CD8-positive, alpha-beta memory T cell (primary cell): ENCODE data around the gene CACNA2D1. TPM values are rescaled to one million over a fixed set of nuclear protein-coding genes. Genes with fewer than 3 reads are reported as not detected.

Source experiments
- CTCF ChIA-PET: fragments of 350-600 bp; sonication (Branson Sonifier 250); formaldehyde crosslinking; loops from one replicate; lab custom pipeline; 2021; ENCODE audit warnings: antibody characterized with exemption; lab: Charles Lee
- POLR2A ChIA-PET: fragments of 350-600 bp; sonication (Branson Sonifier 250); formaldehyde crosslinking; loops from one replicate; lab custom pipeline; 2021; ENCODE audit warnings: antibody characterized with exemption; lab: Charles Lee
- DNase-seq, 5 donors: peaks; one replicate each; pipeline versions ENCODE4 v3.0.0 to v3.0.0-alpha.2; 2020 to 2022; ENCODE audit warnings: mixed read lengths in 1 of 5
- H3K27ac ChIP-seq: one replicate; pipeline ENCODE4 v1.7.0; 2013; ENCODE audit warnings: low read depth, mild to moderate bottlenecking, low read length, moderate library complexity
- H3K27me3 ChIP-seq: 2 replicates; pipeline ENCODE4 v1.7.0; 2013; ENCODE audit warnings: low read length, mild to moderate bottlenecking; ENCODE audit not compliant: insufficient read depth, poor library complexity, severe bottlenecking
- H3K36me3 ChIP-seq: 2 replicates; pipeline ENCODE4 v1.7.0; 2013; ENCODE audit warnings: mild to moderate bottlenecking, low read length, moderate library complexity; ENCODE audit not compliant: insufficient read depth
- H3K4me1 ChIP-seq: 2 replicates; pipeline ENCODE4 v1.7.0; 2013; ENCODE audit warnings: mild to moderate bottlenecking, low read length, moderate library complexity; ENCODE audit not compliant: insufficient read depth
- H3K4me3 ChIP-seq: 2 replicates; pipeline ENCODE4 v1.7.0; 2013; ENCODE audit warnings: mild to moderate bottlenecking, low read length
- H3K9me3 ChIP-seq: 2 replicates; pipeline ENCODE4 v1.7.0; 2013; ENCODE audit warnings: mild to moderate bottlenecking, low read length
- H3K27ac Mint-ChIP-seq, 8 donors: one replicate each; pipeline ENCODE4 v1.8.0; 2020 to 2021; ENCODE audit warnings: mixed read lengths in 8 of 8, mild to moderate bottlenecking in 6 of 8, inconsistent platforms in 3 of 8, moderate library complexity in 3 of 8
- H3K27me3 Mint-ChIP-seq, 2 donors: one replicate each; pipeline ENCODE4 v1.8.0; 2020 to 2021; ENCODE audit warnings: mixed read lengths in 2 of 2, mild to moderate bottlenecking in 1 of 2, moderate library complexity in 1 of 2
- H3K36me3 Mint-ChIP-seq, 3 donors: one replicate each; pipeline ENCODE4 v1.8.0; 2020 to 2021; ENCODE audit warnings: mixed read lengths in 3 of 3, inconsistent platforms in 1 of 3, mild to moderate bottlenecking in 1 of 3
- H3K4me1 Mint-ChIP-seq, 3 donors: one replicate each; pipeline ENCODE4 v1.8.0; 2020 to 2021; ENCODE audit warnings: mixed read lengths in 3 of 3, inconsistent platforms in 1 of 3, mild to moderate bottlenecking in 1 of 3
- H3K4me3 Mint-ChIP-seq, 7 donors: one replicate each; pipeline ENCODE4 v1.8.0; 2020 to 2021; ENCODE audit warnings: mixed read lengths in 7 of 7, mild to moderate bottlenecking in 6 of 7, moderate library complexity in 4 of 7, inconsistent platforms in 2 of 7
- H3K9me3 Mint-ChIP-seq, 5 donors: one replicate each; pipeline ENCODE4 v1.8.0; 2020 to 2022; ENCODE audit warnings: mixed read lengths in 5 of 5, mild to moderate bottlenecking in 3 of 5, moderate library complexity in 2 of 5, inconsistent platforms in 1 of 5
- polyA plus RNA-seq: library from polyadenylated mRNA; unstranded; fragments of 300-500 nt; fragmentation: Illumina TruSeq; gene quantifications from one replicate; pipeline ENCODE4 v1.2.3, GENCODE V29; 2021
- total RNA-seq, 2 experiments: library from RNA; stranded (reverse); gene quantifications; one replicate each; pipeline ENCODE4 v1.2.3, GENCODE V29; 2021

Gene CACNA2D1
- total and polyA plus RNA-seq, 3 experiments from 2014 or later, result not detected

DNA sequence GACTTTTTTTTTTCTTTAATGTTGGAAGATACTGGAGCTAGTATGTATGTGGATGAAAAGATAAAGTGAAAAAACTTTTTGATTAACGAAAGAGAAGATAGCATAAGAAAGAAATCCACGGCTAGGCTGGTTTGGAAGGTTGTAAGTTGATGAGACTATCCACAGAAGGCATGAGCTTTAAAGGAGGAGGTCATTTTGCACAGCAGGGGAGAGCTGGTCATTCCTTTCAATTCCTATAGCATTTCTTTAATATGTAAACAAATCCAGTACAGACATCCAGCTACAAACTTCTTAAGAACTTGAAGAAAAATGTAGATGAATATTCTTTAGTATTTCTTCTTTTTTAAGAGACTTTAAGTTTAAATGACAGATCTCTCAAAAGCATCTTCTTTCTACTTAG, 281.3 kb downstream of the CACNA2D1 start:
- no peaks in the 10 kb centered on the region for H3K9me3 ChIP-seq
- no peak for DNase-seq
- Mint-ChIP-seq H3K9me3 (peaks cover 0 to 8% (median 2%) of the 10 kb centered on the region in 5 donors), H3K4me3 (no peak overlapping the region), H3K27me3 (no peaks in the 10 kb centered on the region), H3K36me3 (no peaks in the 10 kb centered on the region), H3K27ac (no peak overlapping the region), H3K4me1 (no peaks in the 10 kb centered on the region)
- ChIA-PET POLR2A (no interaction called here), CTCF (no interaction called here)
- H3K36me3 ChIP-seq, result no peaks in the 10 kb centered on the region
- H3K4me1 ChIP-seq, result no peaks in the 10 kb centered on the region
- H3K4me3 ChIP-seq, result no peak overlapping the region
- no peak overlapping the region for H3K27ac ChIP-seq
- H3K27me3 ChIP-seq, result no peaks in the 10 kb centered on the region

GRCh38 chr7:82158327-82158726, 285.2 kb downstream of the CACNA2D1 start:
- no peaks in the 10 kb centered on the region for H3K36me3 Mint-ChIP-seq
- no peak overlapping the region for H3K27ac Mint-ChIP-seq
- no peaks in the 10 kb centered on the region for H3K4me1 Mint-ChIP-seq
- DNase-seq, result no peak
- no peaks in the 10 kb centered on the region for H3K27me3 Mint-ChIP-seq
- H3K36me3 ChIP-seq, result no peaks in the 10 kb centered on the region
- H3K9me3 Mint-ChIP-seq, result peaks cover 0 to 8% (median 2%) of the 10 kb centered on the region in 5 donors
- H3K27ac ChIP-seq, result no peak overlapping the region
- no peaks in the 10 kb centered on the region for H3K9me3 ChIP-seq
- CTCF ChIA-PET, result no interaction called here
- H3K27me3 ChIP-seq, result no peaks in the 10 kb centered on the region
- POLR2A ChIA-PET, result no interaction called here
- H3K4me3 ChIP-seq, result no peak overlapping the region
- no peaks in the 10 kb centered on the region for H3K4me1 ChIP-seq
- no peak overlapping the region for H3K4me3 Mint-ChIP-seq

DNA sequence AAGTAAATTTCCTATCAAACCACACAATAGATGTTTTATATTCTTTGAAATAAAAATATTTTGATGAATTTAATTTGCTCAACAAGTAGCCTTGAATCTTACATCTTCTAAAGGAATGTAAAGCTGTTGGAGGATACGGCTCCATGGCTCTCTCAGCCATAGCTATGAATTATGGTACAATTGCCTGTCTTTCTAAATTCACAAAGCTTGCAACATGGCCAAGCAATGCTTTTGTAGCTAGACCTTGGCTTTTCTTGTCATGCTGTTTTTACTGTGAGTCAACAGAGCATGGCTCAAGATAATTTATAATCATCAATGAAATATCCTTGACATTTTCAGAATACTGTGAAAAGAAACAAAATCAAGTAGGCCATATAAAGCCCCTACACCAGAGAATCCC, 286.7 kb downstream of the CACNA2D1 start:
- no peak for DNase-seq
- CTCF ChIA-PET, result no interaction called here
- Mint-ChIP-seq H3K9me3 (peaks cover 0 to 7% (median 2%) of the 10 kb centered on the region in 5 donors), H3K4me1 (no peaks in the 10 kb centered on the region), H3K27me3 (no peaks in the 10 kb centered on the region), H3K36me3 (no peaks in the 10 kb centered on the region), H3K4me3 (no peak overlapping the region), H3K27ac (no peak overlapping the region)
- H3K4me3 ChIP-seq, result no peak overlapping the region
- H3K4me1 ChIP-seq, result no peaks in the 10 kb centered on the region
- H3K27me3 ChIP-seq, result no peaks in the 10 kb centered on the region
- no peaks in the 10 kb centered on the region for H3K9me3 ChIP-seq
- no peak overlapping the region for H3K27ac ChIP-seq
- POLR2A ChIA-PET, result no interaction called here
- H3K36me3 ChIP-seq, result no peaks in the 10 kb centered on the region

DNA sequence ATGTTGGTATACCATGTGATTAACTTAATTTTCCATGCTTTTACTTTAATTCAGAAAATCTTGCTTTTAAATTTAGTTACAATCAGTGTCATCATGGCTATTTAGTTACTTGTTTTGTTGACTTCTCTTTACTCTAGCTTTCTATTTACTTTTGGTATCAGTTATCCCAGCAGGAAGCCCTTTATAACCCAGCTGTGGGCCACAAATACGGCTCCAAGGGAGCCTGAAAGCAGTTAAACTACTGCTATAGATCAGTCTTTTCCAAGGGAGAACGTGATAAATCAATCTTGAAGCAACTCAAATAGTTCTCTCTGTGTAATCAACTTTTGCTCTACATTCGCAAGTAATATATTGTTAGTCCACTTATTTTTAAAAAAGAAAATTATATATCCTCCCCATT, 287.4 kb downstream of the CACNA2D1 start:
- Histone ChIP-seq H3K27me3 (no peaks in the 10 kb centered on the region), H3K4me1 (no peaks in the 10 kb centered on the region), H3K36me3 (no peaks in the 10 kb centered on the region), H3K4me3 (no peak overlapping the region), H3K9me3 (no peaks in the 10 kb centered on the region), H3K27ac (no peak overlapping the region)
- H3K27me3 Mint-ChIP-seq, result no peaks in the 10 kb centered on the region
- CTCF ChIA-PET, result no interaction called here
- H3K9me3 Mint-ChIP-seq, result peaks cover 0 to 7% (median 2%) of the 10 kb centered on the region in 5 donors
- H3K36me3 Mint-ChIP-seq, result no peaks in the 10 kb centered on the region
- POLR2A ChIA-PET, result no interaction called here
- DNase-seq, result no peak
- H3K4me3 Mint-ChIP-seq, result no peak overlapping the region
- H3K27ac Mint-ChIP-seq, result no peak overlapping the region
- no peaks in the 10 kb centered on the region for H3K4me1 Mint-ChIP-seq

DNA sequence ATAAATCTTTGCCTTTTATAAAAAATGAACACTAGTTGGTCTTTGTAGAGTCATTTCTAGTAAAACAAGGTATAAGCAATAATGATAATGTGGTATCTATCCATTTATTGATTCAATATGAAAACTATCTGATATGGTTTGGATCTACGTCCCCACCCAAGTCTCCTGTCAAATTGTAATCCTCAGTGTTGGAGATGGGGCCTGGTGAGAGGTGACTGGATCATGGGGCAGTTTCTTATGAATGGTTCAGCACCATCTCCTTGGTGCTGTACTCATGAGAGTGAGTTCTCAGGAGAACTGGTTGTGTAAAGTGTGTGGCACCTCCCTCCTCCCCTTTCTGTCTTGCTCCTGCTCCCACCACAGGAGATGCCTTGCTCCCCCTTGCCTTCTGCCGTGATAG, 288.8 kb downstream of the CACNA2D1 start:
- no peaks in the 10 kb centered on the region for H3K27me3 Mint-ChIP-seq
- H3K4me3 Mint-ChIP-seq, result no peak overlapping the region
- Histone ChIP-seq H3K4me1 (no peaks in the 10 kb centered on the region), H3K36me3 (no peaks in the 10 kb centered on the region), H3K4me3 (no peak overlapping the region), H3K9me3 (no peaks in the 10 kb centered on the region), H3K27ac (no peak overlapping the region), H3K27me3 (no peaks in the 10 kb centered on the region)
- ChIA-PET POLR2A (no interaction called here), CTCF (no interaction called here)
- no peaks in the 10 kb centered on the region for H3K4me1 Mint-ChIP-seq
- H3K9me3 Mint-ChIP-seq, result peaks cover 0 to 7% (median 2%) of the 10 kb centered on the region in 5 donors
- H3K36me3 Mint-ChIP-seq, result no peaks in the 10 kb centered on the region
- H3K27ac Mint-ChIP-seq, result no peak overlapping the region
- no peak for DNase-seq

DNA sequence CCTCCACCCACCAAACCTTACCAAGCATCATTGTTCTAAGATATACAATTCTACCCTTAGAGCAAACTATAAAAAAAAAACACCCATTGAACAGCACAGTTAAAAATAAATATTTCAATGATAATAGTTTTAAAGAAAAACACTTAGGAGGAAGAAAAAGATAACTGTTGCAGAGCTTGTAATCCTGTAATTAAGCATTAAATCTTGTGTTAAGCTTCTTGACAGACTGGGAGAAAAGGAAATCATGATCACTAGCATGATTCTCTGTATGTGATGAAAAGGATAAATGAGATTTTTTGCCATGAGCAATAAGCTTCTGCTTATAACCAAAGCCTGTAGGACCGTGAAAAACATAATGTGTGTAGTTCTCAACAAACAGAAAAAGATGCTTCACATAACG, 289.8 kb downstream of the CACNA2D1 start:
- Histone ChIP-seq H3K4me3 (no peak overlapping the region), H3K27ac (no peak overlapping the region), H3K9me3 (no peaks in the 10 kb centered on the region), H3K27me3 (no peaks in the 10 kb centered on the region), H3K36me3 (no peaks in the 10 kb centered on the region), H3K4me1 (no peaks in the 10 kb centered on the region)
- ChIA-PET CTCF (no interaction called here), POLR2A (no interaction called here)
- Mint-ChIP-seq H3K27ac (no peak overlapping the region), H3K4me3 (no peak overlapping the region), H3K4me1 (no peaks in the 10 kb centered on the region), H3K9me3 (peaks cover 0 to 8% (median 2%) of the 10 kb centered on the region in 5 donors), H3K27me3 (no peaks in the 10 kb centered on the region), H3K36me3 (no peaks in the 10 kb centered on the region)
- no peak for DNase-seq

GRCh38 chr7:82152858-82153257, 290.7 kb downstream of the CACNA2D1 start:
- Histone ChIP-seq H3K9me3 (no peaks in the 10 kb centered on the region), H3K4me3 (no peak overlapping the region), H3K27me3 (no peaks in the 10 kb centered on the region), H3K36me3 (no peaks in the 10 kb centered on the region), H3K4me1 (no peaks in the 10 kb centered on the region), H3K27ac (no peak overlapping the region)
- DNase-seq, result no peak
- ChIA-PET POLR2A (no interaction called here), CTCF (no interaction called here)
- H3K4me3 Mint-ChIP-seq, result no peak overlapping the region
- peaks cover 0 to 9% (median 2%) of the 10 kb centered on the region in 5 donors for H3K9me3 Mint-ChIP-seq
- no peaks in the 10 kb centered on the region for H3K27me3 Mint-ChIP-seq
- no peaks in the 10 kb centered on the region for H3K36me3 Mint-ChIP-seq
- no peak overlapping the region for H3K27ac Mint-ChIP-seq
- H3K4me1 Mint-ChIP-seq, result no peaks in the 10 kb centered on the region

- Mint-ChIP-seq H3K4me3 (no peak overlapping the region), H3K4me1 (no peaks in the 10 kb centered on the region), H3K9me3 (peaks cover 0 to 12% (median 4%) of the 10 kb centered on the region in 5 donors), H3K27me3 (no peaks in the 10 kb centered on the region), H3K36me3 (no peaks in the 10 kb centered on the region), H3K27ac (no peak overlapping the region)
- CTCF ChIA-PET, result no interaction called here
- POLR2A ChIA-PET, result no interaction called here
- Histone ChIP-seq H3K27me3 (no peaks in the 10 kb centered on the region), H3K9me3 (no peaks in the 10 kb centered on the region), H3K36me3 (no peaks in the 10 kb centered on the region), H3K4me3 (no peak overlapping the region), H3K4me1 (no peaks in the 10 kb centered on the region), H3K27ac (no peak overlapping the region)
- no peak for DNase-seq
These were observed 297.1 kb downstream of the CACNA2D1 start for GRCh38 chr7:82146491-82146890.
